ENCODE measurements around the gene EXOC6B.

EXOC6B gene

DNA sequence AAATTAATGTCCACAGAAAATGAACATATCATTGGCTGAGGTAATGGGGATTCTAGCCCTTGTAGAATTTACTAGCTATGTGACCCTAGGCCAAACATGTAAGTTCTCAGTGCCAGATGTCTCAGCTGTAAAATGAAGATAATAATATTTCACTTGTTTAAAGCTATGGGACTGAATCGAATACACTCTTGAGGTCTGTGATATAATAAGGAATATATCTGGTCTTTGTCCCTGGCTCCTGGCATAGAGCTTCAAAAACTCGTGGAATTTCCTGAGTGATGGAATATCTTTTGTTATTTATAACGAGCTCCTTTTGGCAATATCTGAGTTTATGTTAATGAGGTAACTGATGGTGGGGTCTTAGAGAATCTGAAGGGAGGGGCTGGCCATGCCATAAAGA, 476.8 kb downstream of the EXOC6B start:
- H2AFZ ChIP-seq: no peak overlapping the region
- no peak overlapping the region for H3K27ac ChIP-seq
- H3K9me3 ChIP-seq (ENCODE audit: control insufficient read depth, low read length): peaks cover under 1% of the 10 kb centered on the region
- H3K4me1 ChIP-seq: no peaks in the 10 kb centered on the region
- no peaks in the 10 kb centered on the region for H3K27me3 ChIP-seq (ENCODE audit: control insufficient read depth, insufficient read depth, low read length)
- TF ChIP-seq, protein P1, sequence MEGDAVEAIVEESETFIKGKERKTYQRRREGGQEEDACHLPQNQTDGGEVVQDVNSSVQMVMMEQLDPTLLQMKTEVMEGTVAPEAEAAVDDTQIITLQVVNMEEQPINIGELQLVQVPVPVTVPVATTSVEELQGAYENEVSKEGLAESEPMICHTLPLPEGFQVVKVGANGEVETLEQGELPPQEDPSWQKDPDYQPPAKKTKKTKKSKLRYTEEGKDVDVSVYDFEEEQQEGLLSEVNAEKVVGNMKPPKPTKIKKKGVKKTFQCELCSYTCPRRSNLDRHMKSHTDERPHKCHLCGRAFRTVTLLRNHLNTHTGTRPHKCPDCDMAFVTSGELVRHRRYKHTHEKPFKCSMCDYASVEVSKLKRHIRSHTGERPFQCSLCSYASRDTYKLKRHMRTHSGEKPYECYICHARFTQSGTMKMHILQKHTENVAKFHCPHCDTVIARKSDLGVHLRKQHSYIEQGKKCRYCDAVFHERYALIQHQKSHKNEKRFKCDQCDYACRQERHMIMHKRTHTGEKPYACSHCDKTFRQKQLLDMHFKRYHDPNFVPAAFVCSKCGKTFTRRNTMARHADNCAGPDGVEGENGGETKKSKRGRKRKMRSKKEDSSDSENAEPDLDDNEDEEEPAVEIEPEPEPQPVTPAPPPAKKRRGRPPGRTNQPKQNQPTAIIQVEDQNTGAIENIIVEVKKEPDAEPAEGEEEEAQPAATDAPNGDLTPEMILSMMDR (IDR thresholded peaks at IDR 0.05): no peak
- H3K4me2 ChIP-seq (ENCODE audit: low read length): no peak overlapping the region
- no peak overlapping the region for H3K4me3 ChIP-seq (ENCODE audit: low read depth, low read length)
- no peaks in the 10 kb centered on the region for H3K36me3 ChIP-seq (ENCODE audit: control insufficient read depth, insufficient read depth, low read length)
- no peak overlapping the region for H3K9ac ChIP-seq
- no peaks in the 10 kb centered on the region for H3K79me2 ChIP-seq

DNA sequence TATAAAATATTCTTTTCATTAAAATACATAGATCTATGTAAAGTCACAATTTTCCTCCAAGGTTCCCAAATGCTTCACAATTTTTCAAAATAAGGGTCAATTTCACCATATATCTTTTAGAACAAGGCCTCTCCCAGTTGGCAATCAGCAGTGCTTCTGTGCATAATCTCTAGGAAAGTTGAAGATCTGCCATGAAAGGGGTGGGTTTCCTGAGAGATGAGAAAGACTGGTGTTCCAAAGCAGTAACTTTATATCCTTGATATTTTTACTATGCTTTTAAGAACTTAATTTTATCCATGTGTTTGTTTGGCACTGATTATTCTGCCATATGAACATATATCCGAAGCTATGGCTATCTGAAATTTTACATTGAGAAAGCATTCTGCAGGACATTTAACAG, 478.8 kb downstream of the EXOC6B start:
- peaks cover 4% of the 10 kb centered on the region for H3K9me3 ChIP-seq (ENCODE audit: control insufficient read depth, low read length)
- no peak overlapping the region for H3K4me2 ChIP-seq (ENCODE audit: low read length)
- H3K27me3 ChIP-seq (ENCODE audit: control insufficient read depth, insufficient read depth, low read length): no peaks in the 10 kb centered on the region
- H3K36me3 ChIP-seq (ENCODE audit: control insufficient read depth, insufficient read depth, low read length): no peaks in the 10 kb centered on the region
- H3K4me1 ChIP-seq: no peaks in the 10 kb centered on the region
- H3K9ac ChIP-seq: no peak overlapping the region
- no peak overlapping the region for H2AFZ ChIP-seq
- no peak overlapping the region for H3K4me3 ChIP-seq (ENCODE audit: low read depth, low read length)
- no peaks in the 10 kb centered on the region for H3K79me2 ChIP-seq
- no peak overlapping the region for H3K27ac ChIP-seq
- TF ChIP-seq, protein P1 (IDR thresholded peaks at IDR 0.05): no peak

DNA sequence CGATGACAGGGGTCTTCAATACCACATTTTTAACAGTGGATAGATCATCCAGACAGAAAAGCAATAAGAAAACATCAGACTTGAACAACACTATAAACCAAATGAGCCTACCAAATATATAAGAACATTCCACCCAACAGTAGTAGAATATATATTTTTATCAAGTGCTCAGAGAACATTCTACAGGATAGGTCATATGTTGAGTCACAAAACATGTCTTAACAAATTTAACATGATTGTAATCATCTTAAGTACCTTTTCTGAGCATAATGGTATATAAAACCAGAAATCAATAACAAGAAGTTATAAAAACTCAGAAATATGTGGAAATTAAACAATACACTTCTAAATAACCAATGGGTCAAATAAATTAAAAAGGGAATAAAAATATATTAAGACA, 484.2 kb downstream of the EXOC6B start:
- TF ChIP-seq, protein P1 (IDR thresholded peaks at IDR 0.05): no peak
- H3K27me3 ChIP-seq (ENCODE audit: control insufficient read depth, insufficient read depth, low read length): no peaks in the 10 kb centered on the region

DNA sequence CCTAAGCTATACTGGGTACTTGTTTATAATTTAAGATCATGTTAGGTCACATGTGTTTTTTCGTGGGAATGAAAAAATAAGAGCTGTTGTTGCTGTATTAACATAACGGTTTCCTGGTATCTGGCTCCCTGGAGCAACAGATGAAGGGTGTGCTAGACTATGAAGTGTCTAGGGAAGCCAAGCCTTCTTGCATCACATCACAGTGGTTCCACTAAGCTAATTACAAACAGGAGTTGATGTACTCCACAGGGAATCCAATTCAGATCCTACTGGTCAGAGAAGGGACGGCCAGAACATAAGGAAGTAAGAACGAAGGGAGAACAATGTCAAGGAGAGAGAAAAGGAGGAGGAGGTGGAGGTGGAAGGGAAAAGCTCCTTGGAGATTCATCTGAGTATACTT, 485.2 kb downstream of the EXOC6B start:
- no peak overlapping the region for H3K4me2 ChIP-seq (ENCODE audit: low read length)
- H3K27ac ChIP-seq: no peak overlapping the region
- H3K9me3 ChIP-seq (ENCODE audit: control insufficient read depth, low read length): peaks cover 4% of the 10 kb centered on the region
- H3K27me3 ChIP-seq (ENCODE audit: control insufficient read depth, insufficient read depth, low read length): no peaks in the 10 kb centered on the region
- no peak overlapping the region for H3K4me3 ChIP-seq (ENCODE audit: low read depth, low read length)
- no peaks in the 10 kb centered on the region for H3K4me1 ChIP-seq
- no peaks in the 10 kb centered on the region for H3K36me3 ChIP-seq (ENCODE audit: control insufficient read depth, insufficient read depth, low read length)
- TF ChIP-seq, protein P1 (IDR thresholded peaks at IDR 0.05): no peak
- no peaks in the 10 kb centered on the region for H3K79me2 ChIP-seq
- H2AFZ ChIP-seq: no peak overlapping the region
- H3K9ac ChIP-seq: no peak overlapping the region

More for the DNA sequence above, 484.2 kb downstream of the EXOC6B start:
- H3K4me1 ChIP-seq: no peaks in the 10 kb centered on the region
- H3K4me2 ChIP-seq (ENCODE audit: low read length): no peak overlapping the region
- peaks cover 4% of the 10 kb centered on the region for H3K9me3 ChIP-seq (ENCODE audit: control insufficient read depth, low read length)
- no peaks in the 10 kb centered on the region for H3K36me3 ChIP-seq (ENCODE audit: control insufficient read depth, insufficient read depth, low read length)
- H3K79me2 ChIP-seq: no peaks in the 10 kb centered on the region
- H2AFZ ChIP-seq: no peak overlapping the region
- H3K9ac ChIP-seq: no peak overlapping the region
- H3K27ac ChIP-seq: no peak overlapping the region
- H3K4me3 ChIP-seq (ENCODE audit: low read depth, low read length): no peak overlapping the region

DNA sequence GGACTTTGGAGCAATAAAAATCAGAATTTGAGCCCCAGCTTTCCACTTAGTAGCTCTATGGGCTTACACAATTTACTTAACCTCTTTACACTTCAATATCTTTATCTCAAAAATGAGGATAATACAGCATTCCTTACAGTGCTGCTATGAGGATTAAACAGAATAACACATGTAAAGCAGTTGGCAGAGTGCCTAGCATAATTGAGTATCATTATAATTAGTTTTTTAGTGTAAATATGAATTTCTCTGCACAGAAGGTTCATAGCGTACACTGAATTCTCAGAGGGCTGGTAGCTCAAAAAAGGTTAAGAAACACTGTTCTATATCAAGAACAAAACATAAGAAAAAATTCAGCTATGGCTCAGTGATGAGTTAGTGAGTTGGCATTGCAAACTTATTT, 487.8 kb downstream of the EXOC6B start:
- H3K4me1 ChIP-seq: no peaks in the 10 kb centered on the region
- no peak overlapping the region for H2AFZ ChIP-seq
- no peaks in the 10 kb centered on the region for H3K27me3 ChIP-seq (ENCODE audit: control insufficient read depth, insufficient read depth, low read length)
- no peak overlapping the region for H3K27ac ChIP-seq
- H3K9me3 ChIP-seq (ENCODE audit: control insufficient read depth, low read length): no peaks in the 10 kb centered on the region
- H3K4me3 ChIP-seq (ENCODE audit: low read depth, low read length): no peak overlapping the region
- H3K79me2 ChIP-seq: no peaks in the 10 kb centered on the region
- TF ChIP-seq, protein P1 (IDR thresholded peaks at IDR 0.05): no peak
- no peak overlapping the region for H3K9ac ChIP-seq
- no peaks in the 10 kb centered on the region for H3K36me3 ChIP-seq (ENCODE audit: control insufficient read depth, insufficient read depth, low read length)
- no peak overlapping the region for H3K4me2 ChIP-seq (ENCODE audit: low read length)

Data from parathyroid adenoma (tissue), 2 donors.